Parathyroid adenoma (tissue), 2 donors: Measurements from ENCODE around the gene CRB3.

Experiments
- H2AFZ ChIP-seq: fragments of 300-600 bp; sonication (generic); one replicate; pipeline ENCODE4 v1.7.0; 2017; ENCODE audit warnings: antibody characterized with exemption, mild to moderate bottlenecking
- H3K27ac ChIP-seq: fragments of 300-600 bp; sonication (generic); one replicate; pipeline ENCODE4 v1.7.0; 2017
- H3K27me3 ChIP-seq: fragments of 300-600 bp; sonication (generic); one replicate; pipeline ENCODE4 v1.7.0; 2017; ENCODE audit warnings: low read length; ENCODE audit not compliant: control insufficient read depth, insufficient read depth
- H3K36me3 ChIP-seq: fragments of 300-600 bp; sonication (generic); one replicate; pipeline ENCODE4 v1.7.0; 2017; ENCODE audit warnings: low read length; ENCODE audit not compliant: control insufficient read depth, insufficient read depth
- H3K4me1 ChIP-seq: fragments of 300-600 bp; sonication (generic); one replicate; pipeline ENCODE4 v1.7.0; 2017; ENCODE audit warnings: control low read depth
- H3K4me2 ChIP-seq: fragments of 300-600 bp; sonication (generic); one replicate; pipeline ENCODE4 v1.7.0; 2017; ENCODE audit warnings: low read length
- H3K4me3 ChIP-seq: fragments of 300-600 bp; sonication (generic); one replicate; pipeline ENCODE4 v1.7.0; 2017; ENCODE audit warnings: low read depth, low read length
- H3K79me2 ChIP-seq: fragments of 300-600 bp; sonication (generic); one replicate; pipeline ENCODE4 v1.7.0; 2017; ENCODE audit warnings: control low read depth
- H3K9ac ChIP-seq: fragments of 300-600 bp; sonication (generic); one replicate; pipeline ENCODE4 v1.7.0; 2017; ENCODE audit warnings: mild to moderate bottlenecking
- H3K9me3 ChIP-seq: fragments of 300-600 bp; sonication (generic); one replicate; pipeline ENCODE4 v1.7.0; 2017; ENCODE audit warnings: low read length; ENCODE audit not compliant: control insufficient read depth
- TF ChIP-seq, protein P1 (sequence below): fragments of 300-600 bp; sonication (generic); IDR thresholded peaks from one replicate; pipeline ENCODE4 v1.7.0; 2017; ENCODE audit warnings: antibody characterized with exemption, mild to moderate bottlenecking
- donor health status: primary hyperparathyroidism.

CRB3 gene

DNA sequence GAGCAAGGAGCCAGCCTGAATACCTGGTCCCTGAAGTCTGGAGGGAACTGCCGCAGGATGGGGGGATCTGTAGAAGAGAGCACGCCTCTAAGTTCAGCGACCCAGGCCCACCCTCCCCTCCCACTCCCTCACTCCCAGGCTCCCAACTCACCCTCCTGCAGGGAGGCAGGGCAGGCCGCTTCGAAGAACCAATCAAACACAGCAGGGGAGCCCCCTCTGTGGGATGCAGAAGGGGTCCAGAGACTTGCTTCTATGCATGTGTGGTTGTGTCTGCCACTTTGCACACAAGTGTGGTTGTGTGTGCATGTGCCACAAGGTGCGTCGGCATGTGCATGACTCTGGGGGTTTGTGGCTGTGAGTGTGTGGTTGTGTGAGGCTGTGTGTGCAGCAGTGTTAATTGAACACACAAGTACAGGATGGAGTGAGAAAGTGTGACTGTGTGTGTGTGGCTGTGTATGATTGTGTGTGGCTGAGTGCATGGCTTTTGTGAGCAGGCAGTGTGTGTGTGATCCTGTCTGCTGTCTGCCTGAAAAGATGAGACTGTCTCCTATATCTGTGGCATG lies 15.8 kb downstream of the CRB3 start:
- Histone ChIP-seq H3K27me3 (no peaks in the 10 kb centered on the region), H3K27ac (no peak overlapping the region), H3K79me2 (no peaks in the 10 kb centered on the region), H3K4me3 (no peak overlapping the region), H3K4me1 (no peaks in the 10 kb centered on the region), H3K4me2 (no peak overlapping the region), H3K36me3 (no peaks in the 10 kb centered on the region), H3K9ac (no peak overlapping the region), H2AFZ (no peak overlapping the region), H3K9me3 (no peaks in the 10 kb centered on the region)
- TF ChIP-seq, protein P1, sequence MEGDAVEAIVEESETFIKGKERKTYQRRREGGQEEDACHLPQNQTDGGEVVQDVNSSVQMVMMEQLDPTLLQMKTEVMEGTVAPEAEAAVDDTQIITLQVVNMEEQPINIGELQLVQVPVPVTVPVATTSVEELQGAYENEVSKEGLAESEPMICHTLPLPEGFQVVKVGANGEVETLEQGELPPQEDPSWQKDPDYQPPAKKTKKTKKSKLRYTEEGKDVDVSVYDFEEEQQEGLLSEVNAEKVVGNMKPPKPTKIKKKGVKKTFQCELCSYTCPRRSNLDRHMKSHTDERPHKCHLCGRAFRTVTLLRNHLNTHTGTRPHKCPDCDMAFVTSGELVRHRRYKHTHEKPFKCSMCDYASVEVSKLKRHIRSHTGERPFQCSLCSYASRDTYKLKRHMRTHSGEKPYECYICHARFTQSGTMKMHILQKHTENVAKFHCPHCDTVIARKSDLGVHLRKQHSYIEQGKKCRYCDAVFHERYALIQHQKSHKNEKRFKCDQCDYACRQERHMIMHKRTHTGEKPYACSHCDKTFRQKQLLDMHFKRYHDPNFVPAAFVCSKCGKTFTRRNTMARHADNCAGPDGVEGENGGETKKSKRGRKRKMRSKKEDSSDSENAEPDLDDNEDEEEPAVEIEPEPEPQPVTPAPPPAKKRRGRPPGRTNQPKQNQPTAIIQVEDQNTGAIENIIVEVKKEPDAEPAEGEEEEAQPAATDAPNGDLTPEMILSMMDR = no peak

DNA sequence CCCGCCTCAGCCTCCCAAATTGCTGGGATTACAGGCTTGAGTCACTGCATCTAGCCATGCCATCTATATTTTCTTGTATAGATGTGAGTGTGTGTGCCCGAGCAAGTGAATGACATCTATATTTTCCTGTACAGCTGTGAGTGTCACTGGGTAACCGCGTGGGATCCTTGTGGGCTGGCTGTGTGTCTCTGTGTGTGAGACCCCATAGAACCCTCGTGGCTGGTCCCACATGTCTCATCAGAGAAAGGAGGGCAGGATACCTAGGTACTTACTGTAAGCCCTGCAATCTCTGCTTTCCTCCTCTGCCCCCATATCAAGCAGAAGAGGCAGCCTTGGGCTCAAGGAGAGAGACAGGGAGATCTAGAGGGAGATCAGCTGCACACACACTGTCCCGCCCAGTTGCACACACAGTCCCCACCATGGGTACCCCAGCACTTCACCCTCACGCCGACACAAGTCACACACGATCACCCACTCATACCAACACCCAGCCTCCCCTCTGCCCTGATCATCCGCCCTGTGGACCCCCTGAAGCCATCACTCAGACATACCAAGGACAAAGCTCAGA lies 16.9 kb downstream of the CRB3 start:
- Histone ChIP-seq H3K9ac (no peak overlapping the region), H3K4me3 (no peak overlapping the region)

DNA sequence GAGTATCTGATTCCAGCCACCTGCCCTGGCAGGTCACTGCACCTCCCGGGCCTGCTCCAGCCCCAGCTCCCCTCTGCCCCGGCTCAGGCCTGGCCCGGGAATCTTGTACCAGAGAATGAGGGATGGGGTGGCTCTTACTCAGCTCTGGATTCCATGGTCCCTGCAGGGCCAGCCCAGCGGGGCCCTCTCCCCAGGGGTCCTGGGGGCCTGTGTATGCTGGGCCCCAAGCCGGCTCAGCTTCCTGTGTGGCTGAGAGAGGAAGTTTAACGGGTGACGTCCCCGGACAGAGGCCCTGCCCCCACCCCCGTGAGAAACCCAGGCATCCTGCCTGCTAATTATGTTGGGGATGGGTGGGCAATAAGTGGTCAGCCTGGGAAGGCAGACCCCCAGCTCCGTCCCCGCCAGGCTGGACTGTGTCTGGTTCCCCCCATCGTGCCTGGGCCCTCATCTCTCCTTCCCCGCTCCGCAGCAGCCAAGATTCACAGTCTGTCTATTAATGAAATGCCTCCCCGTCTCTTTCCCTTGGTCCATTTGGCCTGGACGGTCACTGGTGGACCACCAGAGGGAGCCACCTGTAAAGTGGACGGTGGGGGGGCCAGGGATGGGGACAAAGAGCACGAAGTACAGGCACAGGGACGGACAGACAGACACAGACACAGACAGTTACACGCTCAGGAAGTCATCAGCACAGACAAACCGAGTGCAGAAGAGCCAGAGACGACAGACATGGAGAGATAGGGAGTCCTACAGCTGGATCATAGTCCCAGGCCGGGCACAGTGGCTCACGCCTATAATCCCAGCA lies 17.7 kb downstream of the CRB3 start, which contains the start of gene DENND1C:
DENND1C (minus strand) TSS at position 247 of the 802 bp plus-strand sequence; CDS start at position 155, 92 bp downstream.
- Histone ChIP-seq H3K4me3 (no peak within 1 kb of the TSS), H3K9me3 (no peaks in the 10 kb centered on the region), H3K27me3 (no peaks in the 10 kb centered on the region), H3K27ac (no peak within 1 kb of the TSS), H3K4me2 (no peak within 1 kb of the TSS), H3K36me3 (no peaks in the 10 kb centered on the region), H2AFZ (no peak within 1 kb of the TSS), H3K9ac (no peak within 1 kb of the TSS), H3K79me2 (no peaks in the 10 kb centered on the region), H3K4me1 (no peaks in the 10 kb centered on the region)
- TF ChIP-seq, protein P1 = peak; percentile 30

More for the DNA sequence above, 16.9 kb downstream of the CRB3 start:
- no peaks in the 10 kb centered on the region for H3K27me3 ChIP-seq
- TF ChIP-seq, protein P1 = no peak
- no peaks in the 10 kb centered on the region for H3K79me2 ChIP-seq
- H3K36me3 ChIP-seq = no peaks in the 10 kb centered on the region
- H3K4me1 ChIP-seq = no peaks in the 10 kb centered on the region
- no peaks in the 10 kb centered on the region for H3K9me3 ChIP-seq
- H2AFZ ChIP-seq = no peak overlapping the region
- H3K4me2 ChIP-seq = no peak overlapping the region
- no peak overlapping the region for H3K27ac ChIP-seq

DNA sequence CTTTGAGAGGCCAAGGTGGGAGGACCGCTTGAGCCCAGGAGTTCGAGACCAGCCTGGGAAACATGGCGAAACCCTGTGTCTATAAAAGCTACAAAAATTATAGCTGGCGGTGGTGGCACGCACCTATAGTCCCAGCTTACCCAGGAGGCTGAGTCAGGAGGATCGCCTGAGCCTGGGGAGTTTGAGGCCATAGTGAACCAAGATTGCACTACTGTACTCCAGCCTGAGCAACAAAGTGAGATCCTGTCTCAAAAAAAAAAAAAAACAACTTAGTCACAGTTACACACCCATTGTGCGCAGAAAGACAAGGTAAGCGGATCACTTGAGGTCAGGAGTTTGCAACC lies 18.2 kb downstream of the CRB3 start:
- Histone ChIP-seq H3K27me3 (no peaks in the 10 kb centered on the region), H2AFZ (no peak overlapping the region)

More for the DNA sequence above, 18.2 kb downstream of the CRB3 start:
- Histone ChIP-seq H3K4me1 (no peaks in the 10 kb centered on the region), H3K4me2 (no peak overlapping the region), H3K27ac (no peak overlapping the region), H3K9me3 (no peaks in the 10 kb centered on the region), H3K4me3 (no peak overlapping the region), H3K9ac (no peak overlapping the region), H3K79me2 (no peaks in the 10 kb centered on the region), H3K36me3 (no peaks in the 10 kb centered on the region)
- TF ChIP-seq, protein P1 = no peak
